Superior temporal gyrus (tissue), 1 donor: ENCODE measurements around the gene RPRM.
A peak's percentile ranks its signal among the peaks of the same experiment; 100 is the strongest.
"Not testable (repeated sequence)": the region's sequence is repeated elsewhere in the genome, so short reads cannot be mapped to it uniquely, and the experiment has no call there.

ENCODE experiments used
- DNase-seq: peaks from one replicate; pipeline ENCODE4 v3.0.0-alpha.2; 2016; ENCODE audit errors: extremely low spot score

The RPRM gene

DNA sequence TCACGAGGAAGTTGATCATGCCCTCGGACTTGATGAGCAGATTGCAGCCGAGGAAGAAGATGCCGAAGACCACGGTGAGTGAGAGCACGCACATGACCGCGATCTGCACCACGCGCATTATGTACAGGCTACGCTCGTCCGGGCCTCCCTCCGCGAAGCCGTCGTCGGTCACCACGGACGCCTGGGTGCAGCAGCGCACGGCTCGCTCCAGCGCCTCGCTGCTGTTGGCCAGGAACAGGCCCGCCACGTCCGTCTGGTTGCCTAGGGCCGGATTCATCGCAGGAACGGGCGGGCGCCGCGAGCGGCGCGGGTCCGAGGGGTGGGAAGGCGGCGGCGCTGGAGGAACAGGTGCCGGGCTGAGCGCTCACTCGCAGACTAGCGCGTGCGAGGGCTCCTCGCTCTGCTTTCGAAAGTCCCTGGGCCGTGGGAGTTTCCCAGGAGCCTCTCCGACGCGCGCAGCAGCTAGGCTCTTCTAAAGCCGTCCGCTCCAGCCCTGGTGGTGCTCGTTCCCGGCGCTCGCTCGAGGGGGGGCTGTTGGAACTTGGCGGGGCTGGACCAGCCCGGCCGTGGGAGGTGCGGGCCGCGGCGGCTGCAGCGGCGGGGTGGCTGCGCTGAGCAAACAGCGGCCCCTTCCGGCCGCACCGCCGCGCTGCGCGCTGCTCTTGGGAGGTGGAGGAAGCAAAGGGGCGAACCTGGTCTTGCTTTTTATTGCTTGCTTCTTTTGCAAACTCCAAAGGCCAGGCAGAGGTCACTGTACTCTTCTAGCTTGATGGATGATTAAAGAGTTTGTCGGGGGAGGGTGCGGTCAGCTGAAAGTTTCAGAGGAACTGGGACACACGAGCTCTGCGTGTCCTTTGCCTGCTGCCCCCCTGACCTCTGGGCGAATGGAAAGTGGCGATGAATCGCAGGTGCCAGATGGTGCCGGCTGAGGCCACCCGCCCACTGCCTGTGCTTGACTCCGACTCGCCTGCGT is at the start of gene RPRM:
Gene RPRM (minus strand): TSS at position 474 of the 973 bp plus-strand sequence. CDS start 197 bp downstream, at position 277.
- DNase-seq, result peak; percentile 76

DNA sequence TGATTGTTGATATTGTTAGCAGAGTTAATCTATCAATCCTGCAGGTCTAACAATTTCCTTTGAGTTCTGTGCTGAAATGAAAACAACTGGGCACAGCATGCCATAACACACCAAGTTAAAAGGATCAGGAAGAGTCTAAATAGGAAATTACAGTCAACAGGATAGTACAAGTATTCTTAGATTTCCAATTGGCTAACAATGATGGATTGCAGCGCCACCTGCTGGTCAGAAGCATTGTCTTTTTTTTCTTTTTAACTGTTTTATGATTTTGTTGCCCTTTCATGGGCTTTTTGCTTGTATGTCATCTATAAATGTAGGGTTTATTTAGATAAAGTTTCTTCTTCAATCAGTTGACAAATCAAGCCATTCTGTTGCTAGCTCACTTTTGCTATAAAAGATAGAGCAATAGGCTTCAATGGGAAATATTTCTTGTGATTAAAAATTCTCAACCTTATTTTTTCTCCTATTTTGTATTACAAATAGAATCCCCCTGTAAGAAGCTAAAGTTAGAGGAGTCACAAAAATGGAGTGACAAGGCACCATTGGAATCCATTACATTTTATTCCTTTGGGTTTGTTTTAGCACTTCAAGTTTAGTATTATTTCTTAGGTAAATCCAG is 40.8 kb upstream of the RPRM start:
- peak; percentile 92 for DNase-seq

- no peak for DNase-seq
Observed at GRCh38 chr2:153512331-153512730, 33.8 kb upstream of the RPRM start.

GRCh38 chr2:153510996-153511395 is 32.4 kb upstream of the RPRM start:
- no peak for DNase-seq

DNA sequence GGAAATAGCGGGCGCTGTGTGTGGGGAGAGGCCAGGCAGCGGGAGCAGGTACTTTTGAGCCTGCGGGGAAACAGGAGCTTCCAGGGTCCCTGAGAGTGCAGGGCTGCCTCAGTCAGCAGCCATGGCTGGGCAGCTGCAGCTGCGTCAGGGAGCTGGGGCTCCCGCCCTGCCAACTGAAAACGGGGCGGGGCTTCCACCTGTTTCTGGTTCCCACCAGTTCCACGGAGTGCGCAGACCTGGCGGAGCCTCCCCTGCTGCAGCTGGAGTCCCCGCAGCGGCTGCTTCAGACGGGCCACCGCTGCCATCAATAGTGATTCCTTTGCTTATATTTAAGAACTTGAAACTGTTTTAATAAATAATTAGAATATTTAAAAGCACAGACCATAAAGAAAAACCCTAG is 30.6 kb upstream of the RPRM start:
- no peak for DNase-seq

DNA sequence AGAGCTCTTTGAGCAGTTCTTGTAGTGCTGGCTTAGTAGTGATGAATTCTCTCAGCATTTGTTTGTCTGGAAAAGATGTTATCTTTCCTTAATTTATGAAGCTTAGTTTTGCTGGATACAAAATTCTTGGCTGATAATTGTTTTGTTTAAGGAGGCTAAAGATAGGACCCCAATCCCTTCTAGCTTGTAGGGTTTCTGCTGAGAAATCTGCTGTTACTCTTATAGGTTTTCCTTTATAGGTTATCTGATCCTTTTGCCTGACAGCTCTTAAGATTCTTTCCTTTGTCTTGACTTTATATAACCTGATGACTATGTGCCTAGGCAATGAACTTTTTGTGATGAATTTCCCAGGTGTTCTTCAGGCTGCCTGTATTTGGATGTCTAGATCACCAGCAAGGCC is 27.9 kb upstream of the RPRM start:
- not testable (repeated sequence) for DNase-seq

GRCh38 chr2:153499439-153499838 is 20.9 kb upstream of the RPRM start:
- no peak for DNase-seq

DNA sequence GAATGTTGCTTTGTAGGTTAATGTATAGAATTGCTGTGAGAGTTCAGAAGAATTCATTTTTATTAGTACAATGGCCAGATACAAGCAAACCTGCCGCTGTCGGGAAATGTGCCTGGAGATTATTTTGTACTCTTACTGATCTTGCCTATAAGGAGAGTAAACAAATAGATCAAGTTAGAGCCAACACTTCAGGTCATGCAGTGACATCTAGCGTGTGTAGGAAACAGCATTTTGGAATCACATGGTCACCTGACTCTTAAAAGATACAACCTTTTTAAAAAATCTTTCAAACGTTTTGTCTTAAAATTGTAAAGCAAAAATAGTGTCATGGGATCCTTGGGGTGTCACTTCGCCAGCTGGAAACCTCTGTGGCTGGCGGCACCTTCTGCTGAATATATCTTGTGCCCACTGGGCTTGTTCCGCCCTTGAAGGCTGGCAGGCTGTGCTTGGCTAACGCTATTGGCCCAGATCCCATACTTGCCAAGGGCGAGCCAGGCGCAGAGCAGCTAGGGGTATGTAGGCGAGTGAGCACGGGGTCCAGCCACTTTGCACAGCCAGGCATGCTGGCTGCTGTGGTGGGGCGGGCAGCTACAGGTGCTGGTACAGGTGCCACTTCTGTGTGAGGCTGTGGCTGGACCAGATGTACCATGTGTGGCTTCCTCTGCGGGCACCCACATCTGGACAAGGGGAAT is 19.5 kb upstream of the RPRM start:
- no peak for DNase-seq

DNA sequence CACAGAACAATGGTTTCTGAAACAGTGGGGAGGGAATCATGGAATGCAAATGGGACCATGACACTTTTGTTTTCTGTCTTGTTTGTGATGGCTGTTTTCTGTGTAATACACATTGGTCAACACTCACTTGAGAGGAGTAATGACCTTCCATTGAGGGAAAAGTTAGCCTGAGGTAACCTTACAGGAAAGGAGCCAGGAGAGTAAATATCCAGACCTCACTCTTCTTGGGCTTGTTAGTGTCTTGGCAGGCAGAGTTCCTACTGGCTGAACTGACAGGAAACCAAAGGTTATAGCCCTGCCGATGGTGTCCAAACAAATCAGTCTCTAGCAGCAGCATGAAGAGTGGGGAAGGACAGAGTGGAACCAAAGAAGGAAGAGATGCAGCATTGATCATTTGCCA is 17.2 kb upstream of the RPRM start:
- DNase-seq, result no peak

DNA sequence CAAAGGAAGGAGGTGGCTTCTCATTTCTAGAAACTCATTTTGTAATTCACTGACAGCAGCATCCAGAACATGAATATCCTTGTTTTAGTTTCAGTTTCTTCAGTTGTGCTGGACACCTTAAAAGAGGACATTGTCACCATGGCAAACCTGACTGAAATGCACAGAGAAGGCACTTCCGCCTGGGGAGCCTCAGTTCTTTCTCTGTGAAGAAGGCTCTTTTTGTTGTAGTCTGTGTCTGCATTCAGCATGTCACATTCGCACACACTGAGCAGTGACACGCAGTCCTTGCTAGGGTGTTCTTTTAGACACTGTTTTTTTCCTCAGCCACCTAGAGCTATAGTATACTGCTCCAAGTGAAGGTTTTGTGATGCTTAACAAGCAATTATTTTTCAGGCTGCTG is 9.5 kb upstream of the RPRM start:
- peak; percentile 27 for DNase-seq

GRCh38 chr2:153487448-153487847 is 8.9 kb upstream of the RPRM start:
- no peak for DNase-seq

DNA sequence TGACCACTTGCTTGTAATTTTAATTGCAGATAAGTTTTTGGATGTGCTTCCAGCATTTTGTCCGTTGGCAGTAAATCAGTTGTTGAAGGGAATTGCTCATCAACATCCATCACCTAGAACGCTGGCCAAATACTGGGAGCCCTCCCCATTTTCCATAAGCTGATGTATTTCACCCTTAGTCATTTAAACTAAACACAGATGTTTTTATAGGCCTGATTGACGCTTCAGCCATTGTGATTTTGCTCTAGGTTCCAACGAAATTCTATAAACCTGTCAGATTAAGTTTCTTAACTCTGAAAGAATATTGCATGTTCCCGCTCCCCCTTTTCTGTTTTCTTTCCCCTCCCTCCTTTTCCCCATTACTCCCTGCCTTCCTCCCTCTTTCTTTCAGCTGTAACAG is 1.0 kb upstream of the RPRM start:
- no peak for DNase-seq

- no peak for DNase-seq
Observed at GRCh38 chr2:153477636-153478288, 800 bp downstream of the RPRM start.

DNA sequence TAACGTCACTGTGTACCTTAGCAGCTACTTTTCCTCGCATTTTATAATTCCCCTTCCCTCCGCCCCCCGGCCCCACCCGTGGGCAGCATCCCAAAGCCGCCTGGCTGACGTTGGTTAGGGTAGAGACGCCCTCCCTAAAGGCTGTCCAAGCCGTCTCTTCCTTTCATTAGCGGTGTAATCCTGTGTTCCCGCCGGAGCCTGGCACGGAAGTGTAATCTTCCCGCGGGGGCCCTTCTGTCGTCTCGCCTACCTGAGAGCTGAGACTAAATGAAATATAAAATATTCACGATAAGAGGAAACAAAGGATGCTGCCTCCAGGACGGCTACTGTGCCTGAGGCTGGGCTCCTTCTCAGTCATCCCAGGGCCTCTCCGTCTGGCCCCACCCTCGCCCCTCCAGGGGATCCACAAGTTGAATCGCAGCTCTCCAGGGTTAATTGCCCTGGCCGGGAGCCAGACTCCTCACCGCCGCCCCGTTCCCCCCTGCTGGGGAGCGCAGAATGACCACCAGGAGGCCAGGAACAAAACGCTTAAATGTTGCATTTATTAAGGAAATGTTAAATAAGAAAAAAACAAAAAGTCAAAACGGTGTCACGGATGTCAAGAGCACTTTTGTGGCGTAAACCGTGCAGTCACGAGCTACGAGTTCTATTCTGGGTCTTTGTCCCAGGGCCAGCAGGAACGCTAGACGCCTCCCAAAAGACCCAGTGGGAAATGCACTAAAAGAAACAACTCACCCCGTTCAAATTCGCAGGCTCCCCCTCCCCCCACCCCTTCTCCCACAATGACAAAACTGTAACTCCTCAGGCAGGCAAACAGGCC is 1.5 kb downstream of the RPRM start:
- no peak for DNase-seq

DNA sequence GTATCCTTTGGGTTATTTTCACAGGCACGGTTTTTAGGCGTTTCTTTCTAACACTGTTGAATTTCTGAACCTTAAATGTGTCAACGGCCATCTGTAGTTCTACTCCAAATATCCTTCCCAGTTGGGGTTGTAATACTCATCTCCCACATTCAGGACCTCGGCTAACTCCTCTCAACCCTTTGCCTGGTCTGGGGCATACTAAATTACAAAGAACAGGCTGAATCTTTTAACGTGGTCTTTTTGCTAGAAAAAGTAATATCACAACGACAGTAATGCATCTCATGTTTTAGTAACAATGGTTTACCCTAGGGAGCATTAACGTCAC is 2.1 kb downstream of the RPRM start:
- DNase-seq, result no peak

DNA sequence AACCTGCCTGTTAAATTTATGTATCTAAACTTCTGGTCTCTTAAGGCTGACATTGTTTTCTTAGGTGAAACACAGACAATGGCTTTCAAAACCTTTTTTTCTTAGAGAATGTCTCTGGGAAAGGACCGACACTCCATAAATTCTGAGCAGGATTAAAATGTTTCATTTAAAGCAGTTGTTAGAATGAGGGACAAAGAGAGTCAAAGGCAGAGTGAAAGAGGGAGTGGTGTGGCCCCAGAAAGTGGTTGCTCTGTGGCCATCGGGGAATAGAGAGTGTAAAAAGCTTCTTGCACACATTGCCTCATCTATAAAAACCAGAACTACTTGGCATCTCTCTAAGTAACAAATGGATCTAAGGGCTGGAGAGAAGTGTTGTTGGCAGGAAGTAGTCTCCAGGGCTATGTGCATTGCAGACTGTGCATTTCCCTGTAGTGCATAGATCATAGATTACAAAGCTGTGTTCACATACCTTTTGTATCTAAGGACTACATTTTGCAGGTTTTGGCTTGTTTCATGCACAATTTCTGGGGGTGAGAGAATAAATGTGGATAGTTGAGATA is 3.6 kb downstream of the RPRM start:
- peak; percentile 24 for DNase-seq

DNA sequence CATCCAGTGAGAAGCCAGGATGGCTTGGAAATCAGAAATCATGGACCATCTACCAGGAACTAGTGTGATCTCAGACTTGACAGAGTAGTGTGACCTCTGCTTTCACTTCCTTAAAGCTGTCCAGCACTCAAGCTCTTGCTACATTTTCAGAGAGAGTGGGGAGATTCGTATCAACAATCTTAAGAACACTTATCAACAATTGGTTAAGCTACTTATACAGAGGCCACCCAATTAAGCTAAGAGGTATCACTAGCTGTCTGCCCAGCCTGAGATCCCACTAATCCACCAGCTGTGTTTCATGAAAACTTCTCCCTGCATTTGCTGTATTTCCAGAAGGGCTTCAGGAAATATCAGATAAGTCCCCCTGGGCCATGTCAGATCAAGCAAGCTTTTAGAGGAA is 4.2 kb downstream of the RPRM start:
- peak; percentile 21 for DNase-seq

DNA sequence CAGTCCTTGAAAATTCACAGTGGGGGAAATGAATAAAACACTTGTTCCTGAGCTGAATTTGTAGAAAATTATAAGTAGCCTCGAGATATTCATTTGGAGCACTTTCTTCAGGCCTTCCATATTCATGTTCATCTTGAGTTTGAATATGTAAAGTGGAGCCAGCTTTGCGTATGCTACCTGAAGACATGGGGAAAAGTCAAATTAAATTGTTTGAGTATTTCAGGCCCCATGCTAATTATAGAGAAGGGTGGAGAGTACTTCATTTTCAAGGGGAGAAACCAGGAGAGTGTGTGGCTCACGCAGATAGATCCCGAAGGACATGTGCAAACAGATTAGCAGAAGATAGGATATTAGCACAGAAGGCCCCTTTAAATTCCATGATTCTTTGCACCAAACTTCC is 7.7 kb downstream of the RPRM start:
- DNase-seq, result no peak

GRCh38 chr2:153464395-153464794 is 14.2 kb downstream of the RPRM start:
- no peak for DNase-seq

- no peak for DNase-seq
Observed at GRCh38 chr2:153462338-153462859, 16.2 kb downstream of the RPRM start.

GRCh38 chr2:153461453-153461852 is 17.1 kb downstream of the RPRM start:
- no peak for DNase-seq
